A673 (cell line): ENCODE results near the gene EIF4G1. TPM values are rescaled to one million over a fixed set of nuclear protein-coding genes. Genes with fewer than 3 reads are reported as not detected.

Experiments
- BruUV-seq: library from RNA; stranded (reverse); fragments of 400-500 nt; replicated peaks from 2 replicates; lab custom pipeline; 2021; lab: Mats Ljungman, UMichigan
- CTCF ChIA-PET: fragments of 300-600 bp; sonication (Branson Sonifier 250); formaldehyde crosslinking; loops from one replicate; lab custom pipeline; 2022; ENCODE audit warnings: antibody characterized with exemption; lab: Charles Lee
- POLR2A ChIA-PET: fragments of 300-600 bp; sonication (Branson Sonifier 250); formaldehyde crosslinking; loops from one replicate; lab custom pipeline; 2022; ENCODE audit warnings: antibody characterized with exemption; ENCODE audit not compliant: low non-redundant PET; lab: Charles Lee
- DNase-seq: peaks from one replicate; pipeline ENCODE4 v3.0.0-alpha.2; 2015; ENCODE audit warnings: low spot score
- H3K27ac ChIP-seq: fragments of 200-600 bp; sonication (generic); 2 replicates; pipeline ENCODE4 v1.5.1; 2016; ENCODE audit warnings: mixed run types, low read depth, mild to moderate bottlenecking, mixed read lengths, antibody characterized with exemption, low read length; ENCODE audit not compliant: poor library complexity, severe bottlenecking
- H3K27me3 ChIP-seq: fragments of 200-600 bp; sonication (generic); replicated peaks from 2 replicates; pipeline ENCODE4 v1.6.1; 2017; ENCODE audit warnings: mixed run types, low read depth, mild to moderate bottlenecking, mixed read lengths, antibody characterized with exemption, low read length; ENCODE audit not compliant: insufficient read depth, poor library complexity
- H3K36me3 ChIP-seq: fragments of 200-600 bp; sonication (generic); 2 replicates; pipeline ENCODE4 v1.6.1; 2016; ENCODE audit warnings: mixed run types, mild to moderate bottlenecking, mixed read lengths, antibody characterized with exemption, low read length; ENCODE audit not compliant: insufficient read depth, poor library complexity, severe bottlenecking
- H3K4me1 ChIP-seq: fragments of 200-600 bp; sonication (generic); 2 replicates; pipeline ENCODE4 v1.6.1; 2017; ENCODE audit warnings: mixed run types, mild to moderate bottlenecking, mixed read lengths, antibody characterized with exemption, low read length; ENCODE audit not compliant: insufficient read depth, poor library complexity, severe bottlenecking
- H3K4me3 ChIP-seq: fragments of 200-600 bp; sonication (generic); 2 replicates; pipeline ENCODE4 v1.5.1; 2016; ENCODE audit warnings: low read depth, mixed run types, mild to moderate bottlenecking, mixed read lengths, low read length; ENCODE audit not compliant: poor library complexity, severe bottlenecking
- H3K9me3 ChIP-seq: fragments of 200-600 bp; sonication (generic); 2 replicates; pipeline ENCODE4 v1.6.1; 2016; ENCODE audit warnings: mixed run types, low read depth, mild to moderate bottlenecking, mixed read lengths, antibody characterized with exemption, low read length; ENCODE audit not compliant: poor library complexity, severe bottlenecking
- EZH2 ChIP-seq: fragments of 200-600 bp; sonication (generic); IDR thresholded peaks from 2 replicates; pipeline ENCODE4 v1.6.1; 2017; ENCODE audit warnings: borderline replicate concordance, low read depth, mild to moderate bottlenecking, mixed read lengths, antibody characterized with exemption, low read length; ENCODE audit not compliant: poor library complexity, severe bottlenecking
- intact Hi-C: fragments of 100-400 bp; cut with micrococcal nuclease; formaldehyde crosslinking; loops from one replicate; pipeline ENCODE4 v1.10.0; 2022; ENCODE audit not compliant: unreplicated experiment
- total RNA-seq: library from RNA; stranded (reverse); gene quantifications from 2 replicates; pipeline ENCODE4 v1.2.3, GENCODE V29; 2021
- TF ChIP-seq, protein P1 (sequence below): fragments of 300-800, 200-600 bp; sonication (generic); conservative IDR thresholded peaks from 2 replicates; pipeline ENCODE4 v1.5.1; 2017; ENCODE audit warnings: low read depth, mild to moderate bottlenecking, antibody characterized with exemption, low read length, moderate library complexity, mixed read lengths

The EIF4G1 gene
- total RNA-seq, 1 experiment from 2014 or later = 559 TPM

DNA sequence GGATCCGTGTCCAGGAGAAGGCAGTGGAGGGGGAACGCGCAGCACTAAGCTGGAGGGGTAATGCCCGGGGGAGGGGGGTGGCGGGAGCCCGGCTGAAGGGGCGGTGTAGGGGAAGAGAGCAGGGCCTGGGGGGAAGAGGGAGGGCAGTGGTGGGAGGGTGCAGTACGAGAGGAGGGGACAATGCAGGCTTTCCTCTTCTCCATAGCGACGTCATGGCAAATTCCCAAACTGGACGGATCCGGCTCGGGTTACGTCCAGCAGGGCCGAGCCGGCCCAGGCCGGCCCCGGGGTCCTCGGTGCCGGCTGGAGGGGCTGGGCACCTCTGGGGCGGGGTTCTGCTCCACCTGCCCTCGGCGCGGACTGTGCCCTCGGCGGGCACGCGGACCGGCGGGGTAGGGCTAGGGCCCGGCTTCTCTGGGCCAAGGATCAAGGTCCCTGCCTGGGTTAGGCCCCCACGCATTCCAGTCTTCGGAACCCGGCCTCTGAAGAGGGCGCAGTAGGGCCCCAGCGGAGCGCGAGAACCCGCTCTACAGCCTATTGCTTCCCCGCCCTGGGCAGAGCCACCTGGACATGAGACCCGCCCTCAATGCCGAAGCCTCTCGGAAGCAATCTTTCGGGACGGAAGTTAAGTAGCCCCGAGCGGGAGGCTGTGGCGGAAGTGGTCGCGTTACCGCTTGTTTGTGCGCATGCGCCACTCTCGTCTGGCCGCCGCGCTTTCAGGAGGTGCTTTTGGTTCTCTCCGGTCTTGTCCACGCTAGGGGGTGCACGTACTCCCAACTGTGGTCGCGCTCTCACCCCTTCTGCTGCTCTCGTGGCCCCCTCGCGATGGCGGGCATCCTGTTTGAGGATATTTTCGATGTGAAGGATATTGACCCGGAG is 48.5 kb downstream of the EIF4G1 start:
- TSS peak; percentile 59 for BruUV-seq
- DNase-seq = peak; percentile 98
- CTCF ChIA-PET = interaction anchor here (0.6 to 1.0 kb wide), 2 partner anchors 9 to 1097 kb away, joined by 3 to 5 read pairs; no protein-coding TSS in a partner anchor
- no peaks in the 10 kb centered on the region for H3K27me3 ChIP-seq
- H3K27ac ChIP-seq = peak overlapping the region; percentile 89
- TF ChIP-seq EZH2 = no peak
- TF ChIP-seq, protein P1, sequence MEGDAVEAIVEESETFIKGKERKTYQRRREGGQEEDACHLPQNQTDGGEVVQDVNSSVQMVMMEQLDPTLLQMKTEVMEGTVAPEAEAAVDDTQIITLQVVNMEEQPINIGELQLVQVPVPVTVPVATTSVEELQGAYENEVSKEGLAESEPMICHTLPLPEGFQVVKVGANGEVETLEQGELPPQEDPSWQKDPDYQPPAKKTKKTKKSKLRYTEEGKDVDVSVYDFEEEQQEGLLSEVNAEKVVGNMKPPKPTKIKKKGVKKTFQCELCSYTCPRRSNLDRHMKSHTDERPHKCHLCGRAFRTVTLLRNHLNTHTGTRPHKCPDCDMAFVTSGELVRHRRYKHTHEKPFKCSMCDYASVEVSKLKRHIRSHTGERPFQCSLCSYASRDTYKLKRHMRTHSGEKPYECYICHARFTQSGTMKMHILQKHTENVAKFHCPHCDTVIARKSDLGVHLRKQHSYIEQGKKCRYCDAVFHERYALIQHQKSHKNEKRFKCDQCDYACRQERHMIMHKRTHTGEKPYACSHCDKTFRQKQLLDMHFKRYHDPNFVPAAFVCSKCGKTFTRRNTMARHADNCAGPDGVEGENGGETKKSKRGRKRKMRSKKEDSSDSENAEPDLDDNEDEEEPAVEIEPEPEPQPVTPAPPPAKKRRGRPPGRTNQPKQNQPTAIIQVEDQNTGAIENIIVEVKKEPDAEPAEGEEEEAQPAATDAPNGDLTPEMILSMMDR = peak; percentile 76
- intact Hi-C loops = no loop called here
- H3K4me3 ChIP-seq = peak overlapping the region; percentile 81
- POLR2A ChIA-PET = interaction anchor here (0.6 kb wide), 1 partner anchor 13 kb away, joined by 8 read pairs; no protein-coding TSS in a partner anchor
- H3K4me1 ChIP-seq = peaks cover 11% of the 10 kb centered on the region
- no peaks in the 10 kb centered on the region for H3K9me3 ChIP-seq
- H3K36me3 ChIP-seq = peaks cover 23% of the 10 kb centered on the region

DNA sequence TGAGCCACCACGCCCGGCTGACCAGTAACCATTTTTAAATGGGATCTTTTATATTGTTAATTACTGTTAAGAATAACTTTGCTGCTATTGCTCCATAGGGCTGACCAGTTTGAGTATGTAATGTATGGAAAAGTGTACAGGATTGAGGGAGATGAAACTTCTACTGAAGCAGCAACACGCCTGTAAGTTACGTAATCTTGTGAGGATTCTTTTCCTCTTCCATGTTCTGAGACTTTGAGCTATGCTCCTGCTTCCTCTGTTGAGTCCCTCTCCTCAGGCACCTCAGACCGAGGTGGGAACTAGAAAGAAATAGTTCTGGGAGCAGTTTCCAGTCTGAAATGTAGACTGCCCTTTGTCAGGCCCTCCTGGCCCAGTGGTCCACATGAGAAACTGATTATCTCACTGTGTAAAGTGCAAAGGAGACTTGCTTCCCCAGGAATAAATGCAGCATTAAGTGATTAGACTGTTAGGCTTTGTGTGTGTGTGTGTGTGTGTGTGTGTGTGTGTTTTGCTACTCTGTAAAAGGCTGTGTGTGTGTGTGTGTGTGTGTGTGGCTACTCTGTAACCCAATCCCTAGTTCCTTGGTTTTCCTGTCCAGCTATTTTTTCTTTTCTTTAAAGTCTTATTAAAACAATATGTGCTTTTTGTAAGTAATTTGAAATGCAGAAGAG is 52.3 kb downstream of the EIF4G1 start:
- Histone ChIP-seq H3K4me1 (peaks cover 9% of the 10 kb centered on the region), H3K27me3 (no peaks in the 10 kb centered on the region), H3K4me3 (no peak overlapping the region), H3K27ac (no peak overlapping the region), H3K36me3 (peaks cover 31% of the 10 kb centered on the region), H3K9me3 (no peaks in the 10 kb centered on the region)
- BruUV-seq = TSS peak; percentile 5
- ChIA-PET CTCF (no interaction called here), POLR2A (no interaction called here)
- intact Hi-C loops = no loop called here
- no peak for TF ChIP-seq EZH2
- TF ChIP-seq, protein P1 = no peak
- no peak for DNase-seq

DNA sequence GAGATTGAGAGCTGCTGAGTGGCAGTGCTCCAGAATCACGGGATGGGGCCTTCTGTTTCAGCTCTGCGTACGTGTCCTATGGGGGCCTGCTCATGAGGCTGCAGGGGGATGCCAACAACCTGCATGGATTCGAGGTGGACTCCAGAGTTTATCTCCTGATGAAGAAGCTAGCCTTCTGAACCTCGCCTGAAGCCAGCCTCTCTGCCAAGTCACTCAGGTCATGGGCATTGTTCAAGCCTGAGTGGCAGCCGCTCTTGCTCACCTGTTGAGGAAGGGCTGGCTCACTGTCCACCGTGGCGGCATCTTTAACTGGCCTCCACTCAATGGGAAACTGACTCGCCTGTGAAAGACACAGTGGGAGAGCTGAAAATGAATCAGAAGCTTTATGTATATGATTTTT is 53.7 kb downstream of the EIF4G1 start:
- ChIA-PET POLR2A (no interaction called here), CTCF (no interaction called here)
- Histone ChIP-seq H3K36me3 (peaks cover 31% of the 10 kb centered on the region), H3K4me3 (no peak overlapping the region), H3K27ac (no peak overlapping the region), H3K9me3 (no peaks in the 10 kb centered on the region), H3K4me1 (peaks cover 11% of the 10 kb centered on the region), H3K27me3 (no peaks in the 10 kb centered on the region)
- DNase-seq = no peak
- intact Hi-C loops = no loop called here
- no TSS peak for BruUV-seq
- TF ChIP-seq, protein P1 = no peak
- TF ChIP-seq EZH2 = no peak
